NCI-H1105 (cell line): ENCODE data around the gene CR1.
"Not testable (repeated sequence)": the region's sequence is repeated elsewhere in the genome, so short reads cannot be mapped to it uniquely, and the experiment has no call there.

Experiments
- DNase-seq: peaks from one replicate; lab custom pipeline; 2025; lab: John Stamatoyannopoulos, UW

CR1 gene

DNA sequence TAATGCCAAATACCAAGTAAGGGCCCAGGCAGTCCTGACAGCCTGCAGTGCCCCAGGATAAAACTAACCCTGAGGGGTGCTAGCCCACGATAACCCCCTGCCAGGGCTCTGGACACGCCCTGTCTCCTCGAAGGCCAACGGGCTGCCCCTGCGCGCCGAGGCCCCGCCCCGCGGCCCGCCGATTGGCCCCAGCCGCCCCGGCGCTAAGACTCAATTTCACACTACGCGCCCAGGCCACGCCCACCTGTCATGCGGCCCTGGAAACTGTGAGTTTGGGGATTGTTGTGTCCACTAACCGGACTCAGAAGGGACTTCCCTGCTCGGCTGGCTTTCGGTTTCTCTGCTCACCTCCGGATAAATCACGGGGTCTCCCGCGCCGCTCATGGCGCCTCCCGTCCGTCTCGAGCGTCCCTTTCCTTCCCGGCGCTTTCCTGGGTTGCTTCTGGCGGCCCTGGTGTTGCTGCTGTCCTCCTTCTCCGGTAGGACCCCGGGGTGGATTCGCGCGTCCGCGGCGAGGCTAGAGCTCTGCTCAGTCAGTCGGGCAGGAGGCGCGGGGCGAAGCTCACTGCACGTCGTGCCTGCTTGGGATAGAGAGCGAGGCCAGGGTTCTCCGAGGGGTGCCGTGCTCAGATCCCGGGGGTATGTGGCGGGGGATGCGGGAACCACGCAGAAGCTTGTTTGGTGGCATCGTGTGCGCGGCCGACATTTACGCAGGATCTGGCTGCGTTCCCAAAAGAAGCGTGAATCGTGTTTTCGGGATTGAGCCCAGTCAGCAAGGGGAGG, 149.1 kb downstream of the CR1 start, which contains the start of gene CR1L:
CR1L (plus strand) TSS at position 282 of the 783 bp plus-strand sequence; CDS start at position 383, 101 bp downstream.
- DNase-seq = no peak

- no peak for DNase-seq
Measured at GRCh38 chr1:207645635-207646081, 149.7 kb downstream of the CR1 start.

DNA sequence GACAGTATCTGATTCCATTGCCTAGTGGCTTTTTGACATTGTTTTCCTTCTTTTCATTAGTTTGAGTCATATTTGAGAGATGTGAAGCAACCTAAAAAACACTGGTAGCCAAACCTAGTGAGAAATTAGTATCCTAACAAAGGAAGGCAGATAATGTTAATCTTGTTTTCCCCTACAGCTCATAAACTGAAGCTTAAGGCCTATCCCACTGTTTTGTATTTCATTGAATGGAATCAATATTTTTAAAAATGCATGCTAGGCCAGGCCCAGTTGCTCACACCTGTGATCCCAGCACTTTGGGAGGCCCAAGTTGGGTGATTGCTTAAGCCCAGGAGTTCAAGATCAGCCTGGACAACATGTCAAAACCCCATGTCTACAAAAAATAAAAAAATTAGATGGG, 150.2 kb downstream of the CR1 start:
- no peak for DNase-seq

DNA sequence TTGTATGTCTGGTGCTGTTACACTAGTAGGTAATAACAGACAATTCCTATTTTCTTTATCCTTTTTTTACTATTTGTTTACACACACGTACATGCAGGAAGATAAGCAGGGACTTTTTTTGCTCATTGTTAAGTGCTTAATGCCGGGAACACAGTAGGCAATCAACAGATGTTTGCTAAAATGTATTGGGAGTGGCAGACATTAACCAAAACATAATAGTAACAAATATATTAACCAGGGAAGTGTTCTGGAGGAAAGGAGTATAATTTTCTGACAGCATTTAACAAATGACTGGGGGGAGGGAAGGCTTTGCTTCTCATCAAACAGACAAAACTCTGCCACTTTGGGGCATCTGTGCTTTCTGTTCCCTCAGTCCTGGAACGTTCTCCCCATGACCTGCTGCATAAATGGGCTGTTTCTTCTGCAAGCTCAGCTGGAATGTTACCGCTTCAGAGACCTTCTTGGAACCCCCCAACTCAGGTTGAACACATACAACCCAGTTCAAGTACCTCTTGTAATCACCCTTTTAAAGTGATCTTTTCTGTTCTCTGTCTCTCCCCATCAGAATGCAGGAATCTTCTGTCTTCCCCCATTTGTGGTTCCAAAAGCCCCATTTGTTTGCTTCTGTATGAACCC, 151.1 kb downstream of the CR1 start:
- no peak for DNase-seq

DNA sequence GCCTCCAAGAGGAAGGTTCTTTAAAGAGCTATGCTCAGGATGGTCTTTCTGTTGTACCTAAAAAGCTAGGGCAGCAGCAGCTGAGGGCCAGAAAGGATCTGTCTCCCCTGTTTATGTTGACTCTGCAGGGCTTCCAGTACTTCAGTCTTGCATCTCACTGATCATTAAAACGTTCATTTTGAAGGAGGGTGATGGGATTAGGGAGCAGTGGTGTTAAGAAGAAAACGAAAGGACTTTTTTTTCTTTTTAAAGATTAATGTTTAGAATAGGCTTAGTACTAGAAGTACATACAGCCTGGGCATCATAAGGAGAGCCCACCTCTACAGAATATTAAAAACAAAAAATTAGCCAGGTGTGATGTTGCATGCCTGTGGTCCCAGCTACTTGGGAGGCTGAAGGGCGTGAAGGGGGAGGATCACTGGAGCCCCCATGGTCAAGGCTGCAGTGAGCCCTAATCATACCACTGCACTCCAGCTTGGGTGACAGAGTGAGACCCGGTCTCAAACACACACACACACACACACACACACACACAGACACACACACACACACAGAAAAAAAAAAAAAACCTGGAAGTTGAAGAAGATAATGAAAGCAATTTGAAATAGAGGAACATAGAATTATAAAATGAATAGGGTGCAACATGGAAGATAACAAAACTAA, 151.8 kb downstream of the CR1 start:
- no peak for DNase-seq

DNA sequence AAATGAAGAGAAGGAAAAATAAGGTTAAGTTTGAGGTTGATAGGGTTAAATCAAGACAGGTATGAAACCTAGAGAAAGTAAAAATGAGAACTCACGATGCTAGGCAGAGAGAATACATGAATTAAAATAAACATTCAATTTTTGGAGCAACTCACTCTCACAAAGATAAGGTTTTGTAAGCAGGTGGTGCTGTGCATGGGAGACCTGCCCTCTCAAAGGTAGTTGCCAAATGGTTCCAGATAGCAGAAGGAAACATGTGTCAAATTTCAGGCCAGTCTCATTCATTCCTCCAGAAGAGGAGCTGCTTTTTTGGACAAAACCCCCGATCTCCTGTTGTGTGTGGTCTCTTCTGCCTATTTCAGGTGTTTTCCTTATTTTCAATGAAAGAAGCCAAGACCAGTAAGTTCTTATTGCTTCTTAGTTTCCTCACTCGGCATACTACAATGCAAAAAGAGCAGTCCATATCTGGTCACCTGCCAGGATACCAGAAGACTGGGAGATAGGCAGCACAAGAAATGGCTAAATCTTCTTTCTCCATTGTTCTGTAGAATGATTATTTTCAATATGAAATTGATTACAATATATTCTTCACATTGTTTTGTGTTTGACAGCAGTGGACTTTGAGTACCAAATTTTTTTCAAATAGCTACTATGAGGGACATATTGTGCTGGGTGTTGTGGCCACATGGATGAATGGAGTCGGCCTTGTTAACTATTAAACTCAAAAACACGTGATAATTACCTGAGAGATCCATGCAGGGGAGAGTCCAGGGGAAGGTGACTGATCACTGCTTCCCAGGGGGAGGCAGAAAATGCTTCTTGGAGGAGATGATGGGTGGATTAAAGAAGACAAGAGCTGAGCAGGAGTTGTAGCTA, 152.6 kb downstream of the CR1 start:
- no peak for DNase-seq

DNA sequence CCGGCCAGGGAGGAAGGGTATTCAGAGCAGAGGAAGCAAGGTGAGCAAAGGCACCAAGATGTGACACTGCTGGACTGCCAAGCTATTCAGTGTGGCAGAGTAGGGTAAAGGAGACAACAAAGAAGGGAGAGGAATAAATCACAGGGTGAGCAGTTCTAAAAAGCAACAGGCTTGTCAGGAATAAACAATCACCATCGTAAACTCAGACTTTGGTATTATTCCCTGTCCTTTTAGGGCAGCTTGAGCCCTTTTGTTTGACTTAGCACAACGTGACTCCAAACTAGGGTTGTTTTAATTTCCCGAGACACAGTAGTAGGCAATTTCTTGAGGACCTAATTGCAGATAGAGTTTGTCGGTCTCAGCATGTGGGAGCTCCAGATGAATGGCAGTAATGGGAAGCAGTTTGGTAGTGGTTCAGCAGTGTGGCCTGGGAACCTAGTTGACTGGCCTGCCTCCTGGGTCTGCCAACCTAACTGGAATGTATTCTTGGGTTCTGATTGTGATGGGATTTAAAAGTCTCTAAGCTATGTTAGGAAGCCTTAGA, 153.3 kb downstream of the CR1 start:
- DNase-seq = no peak

GRCh38 chr1:207649865-207650580, 154.1 kb downstream of the CR1 start:
- DNase-seq = no peak

DNA sequence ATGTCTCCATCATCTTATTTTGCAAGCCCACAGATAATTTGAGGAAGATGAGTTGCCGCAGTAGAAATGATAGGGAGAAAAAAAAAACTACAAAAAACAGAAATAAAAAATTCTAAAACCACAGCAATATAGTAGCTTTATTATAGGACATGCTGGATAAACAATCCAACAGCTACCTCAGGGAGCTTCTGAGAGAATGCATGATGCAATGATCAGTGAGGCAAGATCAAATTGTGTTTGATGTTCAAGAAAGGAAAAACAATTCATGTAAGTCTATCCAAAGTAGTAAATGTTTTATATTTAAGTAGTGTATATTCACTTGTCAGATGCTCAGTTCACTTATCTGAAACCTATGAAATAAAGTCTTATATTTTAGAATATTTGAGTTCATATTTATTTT, 155.6 kb downstream of the CR1 start:
- no peak for DNase-seq

- DNase-seq = no peak
Measured at GRCh38 chr1:207654320-207654719, 158.4 kb downstream of the CR1 start.

DNA sequence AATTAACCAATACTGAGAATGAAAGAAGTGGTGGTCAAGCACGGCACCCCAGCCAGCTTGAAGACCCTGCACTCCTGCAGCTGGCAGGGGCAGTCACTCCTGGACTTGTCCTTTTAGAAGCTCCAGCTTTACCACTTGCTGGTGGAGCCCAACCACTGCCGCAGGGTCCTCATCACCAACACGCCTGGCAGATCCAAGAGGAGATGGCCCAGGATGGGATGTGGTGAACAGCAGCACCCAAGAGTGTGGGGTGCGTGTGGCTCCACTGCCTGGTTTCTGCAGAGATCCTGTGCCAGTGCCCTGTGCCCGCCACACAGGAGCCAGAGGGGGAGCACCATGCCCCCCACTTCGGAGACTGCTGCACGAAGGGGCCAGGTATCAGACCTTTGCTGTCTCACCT, 162.5 kb downstream of the CR1 start:
- DNase-seq = no peak

GRCh38 chr1:207658904-207659485, 163.0 kb downstream of the CR1 start:
- no peak for DNase-seq

GRCh38 chr1:207659545-207660153, 163.7 kb downstream of the CR1 start:
- no peak for DNase-seq

DNA sequence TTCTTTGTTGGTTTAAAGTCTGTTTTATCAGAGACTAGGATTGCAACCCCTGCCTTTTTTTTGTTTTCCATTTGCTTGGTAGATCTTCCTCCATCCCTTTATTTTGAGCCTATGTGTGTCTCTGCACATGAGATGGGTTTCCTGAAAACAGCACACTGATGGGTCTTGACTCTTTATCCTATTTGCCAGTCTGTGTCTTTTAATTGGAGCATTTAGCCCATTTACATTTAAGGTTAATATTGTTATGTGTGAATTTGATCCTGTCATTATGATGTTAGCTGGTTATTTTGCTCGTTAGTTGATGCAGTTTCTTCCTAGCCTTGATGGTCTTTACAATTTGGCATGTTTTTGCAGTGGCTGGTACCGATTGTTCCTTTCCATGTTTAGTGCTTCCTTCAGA, 165.5 kb downstream of the CR1 start:
- DNase-seq = not testable (repeated sequence)

GRCh38 chr1:207666342-207666741, 170.4 kb downstream of the CR1 start:
- DNase-seq = no peak

- no peak for DNase-seq
Measured at GRCh38 chr1:207669528-207670009, 173.6 kb downstream of the CR1 start.

DNA sequence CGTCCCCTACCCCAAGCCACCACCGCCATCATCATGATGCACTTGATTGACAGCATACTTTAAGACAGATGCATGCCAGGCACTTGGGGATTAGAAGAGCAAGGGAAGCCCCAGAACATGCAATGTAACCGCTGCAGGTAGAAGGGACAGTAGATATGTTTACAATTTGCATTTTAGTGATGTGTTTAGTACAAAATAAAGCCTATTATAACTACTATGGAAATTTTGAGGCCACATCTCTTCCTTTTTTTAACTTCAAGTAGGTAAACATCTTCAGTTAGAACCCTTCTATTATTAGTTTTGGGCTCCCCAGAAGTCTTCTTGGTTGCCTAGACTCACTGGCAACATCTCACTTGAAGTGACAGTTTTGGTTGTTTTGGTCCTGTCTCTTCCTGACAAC, 174.2 kb downstream of the CR1 start:
- no peak for DNase-seq

DNA sequence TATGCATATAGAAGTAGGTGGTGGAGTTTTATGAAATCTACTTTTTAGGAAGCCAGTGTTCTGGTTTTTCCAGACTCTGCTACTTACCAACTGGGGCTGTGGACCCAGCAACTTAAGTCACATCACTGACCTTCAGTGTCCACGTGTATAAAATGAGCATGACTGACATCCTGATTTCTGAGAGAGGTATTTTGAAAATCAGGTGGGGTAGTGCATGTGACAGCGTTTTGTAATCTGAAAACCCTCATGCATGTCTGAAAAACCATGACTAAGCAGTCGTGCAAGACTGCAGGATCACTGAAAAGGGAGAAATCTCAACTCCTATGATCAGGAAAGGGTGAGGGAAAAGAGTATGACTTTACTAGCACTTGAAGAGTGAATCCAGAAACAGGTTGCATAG, 175.0 kb downstream of the CR1 start:
- no peak for DNase-seq

GRCh38 chr1:207672522-207673130, 176.7 kb downstream of the CR1 start:
- peak; percentile 67 for DNase-seq

GRCh38 chr1:207673399-207673798, 177.4 kb downstream of the CR1 start:
- no peak for DNase-seq
